Endothelial cell of umbilical vein (primary cell): ENCODE measurements around the gene CHURC1. TPM values are rescaled to one million over a fixed set of nuclear protein-coding genes. Genes with fewer than 3 reads are reported as not detected.

ENCODE experiments used
- BruUV-seq: library from RNA; stranded (reverse); fragments of 400-500 nt; replicated peaks from 2 replicates; lab custom pipeline; 2021; lab: Mats Ljungman, UMichigan
- CTCF ChIA-PET: fragments of 300-600, 350-600 bp; sonication (Branson Sonifier 250); formaldehyde crosslinking; loops from one replicate; lab custom pipeline; 2021; ENCODE audit warnings: antibody characterized with exemption, inconsistent platforms; lab: Charles Lee
- POLR2A ChIA-PET: fragments of 300-600, 350-600 bp; sonication (Branson Sonifier 250); formaldehyde crosslinking; loops from one replicate; lab custom pipeline; 2021; ENCODE audit warnings: antibody characterized with exemption, inconsistent platforms; lab: Charles Lee
- DNase-seq: peaks from one replicate; pipeline ENCODE4 v3.0.0-alpha.2; 2011; ENCODE audit warnings: low read depth, low spot score
- FAIRE-seq: peaks from 2 replicates; lab custom pipeline; 2011; peaks lifted over from hg19 to GRCh38; lab: Jason Lieb, UNC
- H2AFZ ChIP-seq: 2 replicates; pipeline ENCODE4 v1.6.0; 2012; ENCODE audit warnings: low read depth, low read length, control low read depth, inconsistent platforms
- H3K27ac ChIP-seq: 2 replicates; pipeline ENCODE4 v1.5.1; 2011; ENCODE audit warnings: low read depth, mild to moderate bottlenecking, control low read depth, low read length, moderate library complexity; ENCODE audit not compliant: insufficient read depth
- H3K27me3 ChIP-seq, 2 experiments: 2 replicates each; pipeline versions ENCODE4 v1.6.0 to v1.6.1; 2011; ENCODE audit warnings: low read length in 2 of 2, mixed read lengths in 1 of 2; ENCODE audit not compliant: control insufficient read depth in 2 of 2, insufficient read depth in 2 of 2
- H3K36me3 ChIP-seq, 2 experiments: 2 replicates in 1 of 2; 3 replicates in 1 of 2; pipeline ENCODE4 v1.5.1; 2011; ENCODE audit warnings: low read length in 2 of 2, mild to moderate bottlenecking in 1 of 2, moderate library complexity in 1 of 2; ENCODE audit not compliant: control insufficient read depth in 2 of 2, insufficient read depth in 2 of 2; ENCODE audit errors: extremely low read depth in 1 of 2
- H3K4me1 ChIP-seq: 3 replicates; pipeline ENCODE4 v1.5.1; 2011; ENCODE audit warnings: mild to moderate bottlenecking, low read length; ENCODE audit not compliant: control insufficient read depth, insufficient read depth; ENCODE audit errors: extremely low read depth
- H3K4me2 ChIP-seq: 2 replicates; pipeline ENCODE4 v1.6.1; 2011; ENCODE audit warnings: low read length, control low read depth, mixed read lengths; ENCODE audit not compliant: insufficient read depth
- H3K4me3 ChIP-seq, 3 experiments: fragments of 200-600 bp in 1 of 3; sonication (generic), shearing (Covaris generic) in 1 of 3; replicated peaks in 1 of 3; 2 replicates each; pipeline ENCODE4 v1.5.1; 2011 to 2016; ENCODE audit warnings: control low read depth in 3 of 3, low read length in 3 of 3, mild to moderate bottlenecking in 2 of 3, inconsistent platforms in 1 of 3, low read depth in 1 of 3, moderate library complexity in 1 of 3; ENCODE audit not compliant: insufficient read depth in 1 of 3
- H3K79me2 ChIP-seq: 2 replicates; pipeline ENCODE4 v1.6.0; 2012; ENCODE audit warnings: low read length, inconsistent platforms; ENCODE audit not compliant: control insufficient read depth, insufficient read depth
- H3K9ac ChIP-seq: replicated peaks from 2 replicates; pipeline ENCODE3; 2011; ENCODE audit warnings: low read length, control low read depth; ENCODE audit not compliant: insufficient read depth; ENCODE audit errors: extremely low read depth
- H3K9me1 ChIP-seq: replicated peaks from 3 replicates; pipeline ENCODE4 v1.6.0; 2011; ENCODE audit warnings: mild to moderate bottlenecking, low read length; ENCODE audit not compliant: control insufficient read depth, insufficient read depth; ENCODE audit errors: extremely low read depth
- H3K9me3 ChIP-seq: replicated peaks from 2 replicates; pipeline ENCODE4 v1.5.1; 2012; ENCODE audit warnings: low read length, inconsistent platforms; ENCODE audit not compliant: control insufficient read depth, insufficient read depth
- H4K20me1 ChIP-seq: replicated peaks from 2 replicates; pipeline ENCODE3; 2011; ENCODE audit warnings: mild to moderate bottlenecking, low read length; ENCODE audit not compliant: control insufficient read depth, insufficient read depth; ENCODE audit errors: extremely low read depth
- CTCF ChIP-seq, 2 donors: IDR thresholded peaks; 1 replicate in 1 of 2; 2 replicates in 1 of 2; pipeline ENCODE4 v1.5.1; 2011; ENCODE audit warnings: low read length in 2 of 2, mild to moderate bottlenecking in 2 of 2, moderate library complexity in 2 of 2, control low read depth in 1 of 2, inconsistent platforms in 1 of 2, low read depth in 1 of 2; ENCODE audit not compliant: insufficient read depth in 1 of 2; ENCODE audit errors: extremely low read depth in 1 of 2
- EZH2 ChIP-seq: IDR thresholded peaks from 2 replicates; pipeline ENCODE4 v1.6.1; 2012; ENCODE audit warnings: borderline replicate concordance, low read depth, mild to moderate bottlenecking, moderate library complexity, low read length, inconsistent platforms; ENCODE audit not compliant: severe bottlenecking
- FOS ChIP-seq: IDR thresholded peaks from 2 replicates; pipeline ENCODE4 v1.6.1; 2011; ENCODE audit warnings: mild to moderate bottlenecking, low read length, moderate library complexity, borderline replicate concordance; ENCODE audit not compliant: insufficient read depth
- GATA2 ChIP-seq: IDR thresholded peaks from 2 replicates; pipeline ENCODE4 v1.7.0; 2011; ENCODE audit warnings: low read depth, mild to moderate bottlenecking, moderate library complexity, mixed read lengths, low read length; ENCODE audit not compliant: insufficient read length, insufficient read depth
- JUN ChIP-seq: IDR thresholded peaks from 2 replicates; pipeline ENCODE4 v1.6.1; 2011; ENCODE audit warnings: borderline replicate concordance, low read depth; ENCODE audit not compliant: insufficient read length, insufficient read depth
- MAX ChIP-seq: IDR thresholded peaks from 2 replicates; pipeline ENCODE4 v1.6.1; 2011; ENCODE audit not compliant: insufficient read depth, insufficient read length
- MYC ChIP-seq: IDR thresholded peaks from one replicate; pipeline ENCODE4 v1.6.1; 2011; ENCODE audit warnings: mild to moderate bottlenecking, low read depth, low read length
- POLR2A ChIP-seq: IDR thresholded peaks from 2 replicates; pipeline ENCODE4 v1.6.1; 2012; ENCODE audit warnings: low read depth, mild to moderate bottlenecking, control low read depth, low read length
- POLR2AphosphoS5 ChIP-seq: IDR thresholded peaks from 2 replicates; pipeline ENCODE4 v1.6.1; 2012; ENCODE audit warnings: low read depth, mild to moderate bottlenecking, control low read depth, low read length, moderate library complexity; ENCODE audit not compliant: insufficient read depth
- dilution Hi-C: fragments of 300-500 bp; cut with MboI; formaldehyde crosslinking; loops from one replicate; pipeline ENCODE4 v1.15.0; 2019; ENCODE audit warnings: low sequenced_read_pairs; ENCODE audit not compliant: extremely low pct_ligation_motif_present
- intact Hi-C: fragments of 100-400 bp; cut with micrococcal nuclease; formaldehyde crosslinking; loops from one replicate; pipeline ENCODE4 v1.10.0; 2022
- polyA plus RNA-seq, 4 experiments: library from polyadenylated mRNA; depleted of rRNA in 3 of 4; stranded (reverse) in 3 of 4; unstranded in 1 of 4; fragments of >200 nt; gene quantifications; 2 replicates each; pipeline versions ENCODE4 v1.2.1 to v1.2.3, GENCODE V29; 2011 to 2012; ENCODE audit warnings: missing spikeins in 1 of 4
- total RNA-seq: library from RNA; stranded (reverse); gene quantifications from 2 replicates; pipeline ENCODE4 v1.2.3, GENCODE V29; 2021

The CHURC1 gene
- total and polyA plus RNA-seq, 2 donors (not counting 3 experiments of a cell fraction or from before 2014, with no cell fraction given) = 44.4 to 62.2 TPM

GRCh38 chr14:64947710-64948611 lies 33.7 kb downstream of the CHURC1 start:
- Histone ChIP-seq H3K9ac (no peak overlapping the region), H3K4me3 (no peak overlapping the region), H3K9me3 (no peaks in the 10 kb centered on the region), H3K36me3 (peaks cover 0 to 28% of the 10 kb centered on the region in 2 experiments), H2AFZ (no peak overlapping the region), H3K79me2 (no peaks in the 10 kb centered on the region), H3K27ac (no peak overlapping the region), H3K9me1 (no peaks in the 10 kb centered on the region), H3K4me1 (no peaks in the 10 kb centered on the region), H4K20me1 (no peaks in the 10 kb centered on the region), H3K4me2 (no peak overlapping the region), H3K27me3 (no peaks in the 10 kb centered on the region)
- FAIRE-seq = no peak
- no peak for DNase-seq
- ChIA-PET POLR2A (no interaction called here), CTCF (interaction anchor here (1.4 kb wide), 1 partner anchor 72 kb away, joined by 5 read pairs; no protein-coding TSS in a partner anchor)
- dilution Hi-C loops (no loop called here), intact Hi-C loops (no loop called here)
- no TSS peak for BruUV-seq
- TF ChIP-seq CTCF (IDR thresholded peaks at IDR 0.05; ENCODE audit: extremely low read depth in 1 of 2, insufficient read depth in 1 of 2, low read depth in 1 of 2, low read length in 2 of 2) = no peak
- TF ChIP-seq FOS = no peak
- TF ChIP-seq MAX = no peak
- TF ChIP-seq POLR2AphosphoS5 = no peak
- no peak for TF ChIP-seq MYC
- TF ChIP-seq GATA2 = no peak
- no peak for TF ChIP-seq POLR2A
- no peak for TF ChIP-seq JUN
- TF ChIP-seq EZH2 = no peak
